ENCODE results near the gene ZNF512B. TPM values are rescaled to one million over a fixed set of nuclear protein-coding genes. Genes with fewer than 3 reads are reported as not detected.
"Not testable (repeated sequence)": the region's sequence is repeated elsewhere in the genome, so short reads cannot be mapped to it uniquely, and the experiment has no call there.

ZNF512B gene
- total RNA-seq, 1 donor from 2014 or later = 34.0 TPM

DNA sequence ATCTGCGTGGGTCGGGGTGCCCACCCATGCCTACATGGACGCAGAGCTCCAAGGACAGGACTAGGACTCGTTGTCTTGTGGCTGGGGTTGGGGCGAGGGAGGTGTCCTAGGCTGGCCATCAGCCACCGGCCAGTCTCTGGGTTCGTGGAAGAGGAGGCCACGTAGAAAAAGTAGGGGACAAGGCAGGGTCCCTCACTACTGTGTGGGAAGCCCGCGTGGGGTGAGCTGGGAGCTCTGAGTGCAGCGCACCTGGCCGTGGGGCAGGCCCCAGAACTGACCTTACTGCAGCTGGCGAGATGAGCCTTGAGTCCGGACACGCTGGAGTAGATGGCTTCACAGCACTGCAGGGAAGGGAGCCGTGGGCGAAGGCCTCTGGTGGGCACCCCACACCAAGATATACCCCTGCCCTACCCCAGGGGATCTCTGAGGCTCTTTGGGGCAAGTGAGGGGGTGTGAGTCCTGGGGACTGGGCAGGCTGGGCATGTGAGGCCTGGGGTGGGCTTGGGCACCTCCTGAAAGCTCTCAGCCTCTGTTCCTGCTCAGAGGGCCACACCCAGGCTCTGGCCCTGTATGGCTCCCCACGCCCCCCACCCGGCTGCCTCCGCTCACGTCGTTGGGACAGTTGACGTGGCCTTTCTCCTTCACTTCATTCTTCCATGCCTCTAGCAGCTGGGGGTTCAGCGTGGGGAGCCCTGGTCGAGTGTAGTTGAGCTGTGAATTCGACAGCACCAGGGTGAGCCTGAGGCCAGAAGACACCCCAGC lies 7.9 kb downstream of the ZNF512B start:
- peaks cover 2% of the 10 kb centered on the region for H3K36me3 Mint-ChIP-seq (ENCODE audit: low read depth)
- no peaks in the 10 kb centered on the region for H3K27me3 Mint-ChIP-seq (ENCODE audit: low read depth)
- no peak for DNase-seq (ENCODE audit: low read depth, low spot score)
- no peak overlapping the region for H3K27ac Mint-ChIP-seq (ENCODE audit: unreplicated experiment)
- peak overlapping the region; percentile 19 for H3K4me3 Mint-ChIP-seq
- H3K9me3 Mint-ChIP-seq = no peaks in the 10 kb centered on the region
- TF ChIP-seq, protein P1, sequence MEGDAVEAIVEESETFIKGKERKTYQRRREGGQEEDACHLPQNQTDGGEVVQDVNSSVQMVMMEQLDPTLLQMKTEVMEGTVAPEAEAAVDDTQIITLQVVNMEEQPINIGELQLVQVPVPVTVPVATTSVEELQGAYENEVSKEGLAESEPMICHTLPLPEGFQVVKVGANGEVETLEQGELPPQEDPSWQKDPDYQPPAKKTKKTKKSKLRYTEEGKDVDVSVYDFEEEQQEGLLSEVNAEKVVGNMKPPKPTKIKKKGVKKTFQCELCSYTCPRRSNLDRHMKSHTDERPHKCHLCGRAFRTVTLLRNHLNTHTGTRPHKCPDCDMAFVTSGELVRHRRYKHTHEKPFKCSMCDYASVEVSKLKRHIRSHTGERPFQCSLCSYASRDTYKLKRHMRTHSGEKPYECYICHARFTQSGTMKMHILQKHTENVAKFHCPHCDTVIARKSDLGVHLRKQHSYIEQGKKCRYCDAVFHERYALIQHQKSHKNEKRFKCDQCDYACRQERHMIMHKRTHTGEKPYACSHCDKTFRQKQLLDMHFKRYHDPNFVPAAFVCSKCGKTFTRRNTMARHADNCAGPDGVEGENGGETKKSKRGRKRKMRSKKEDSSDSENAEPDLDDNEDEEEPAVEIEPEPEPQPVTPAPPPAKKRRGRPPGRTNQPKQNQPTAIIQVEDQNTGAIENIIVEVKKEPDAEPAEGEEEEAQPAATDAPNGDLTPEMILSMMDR (conservative IDR thresholded peaks at IDR 0.05) = no peak
- H3K4me1 Mint-ChIP-seq = no peaks in the 10 kb centered on the region

GRCh38 chr20:63960654-63961621 lies 8.8 kb downstream of the ZNF512B start:
- H3K9me3 Mint-ChIP-seq; H3K4me1 Mint-ChIP-seq; DNase-seq (ENCODE audit: low read depth, low spot score); H3K36me3 Mint-ChIP-seq (ENCODE audit: low read depth); H3K27me3 Mint-ChIP-seq (ENCODE audit: low read depth); H3K27ac Mint-ChIP-seq (ENCODE audit: unreplicated experiment): not testable (repeated sequence)
- peak overlapping the region; percentile 19 for H3K4me3 Mint-ChIP-seq

- no peak overlapping the region for H3K27ac Mint-ChIP-seq (ENCODE audit: unreplicated experiment)
- TF ChIP-seq, protein P1 (conservative IDR thresholded peaks at IDR 0.05) = no peak
- H3K36me3 Mint-ChIP-seq (ENCODE audit: low read depth) = no peaks in the 10 kb centered on the region
- no peaks in the 10 kb centered on the region for H3K9me3 Mint-ChIP-seq
- H3K4me3 Mint-ChIP-seq = peak overlapping the region; percentile 49
- no peaks in the 10 kb centered on the region for H3K27me3 Mint-ChIP-seq (ENCODE audit: low read depth)
- no peak for DNase-seq (ENCODE audit: low read depth, low spot score)
- H3K4me1 Mint-ChIP-seq = peaks cover 4% of the 10 kb centered on the region
Observed at GRCh38 chr20:63959699-63960075, 10.0 kb downstream of the ZNF512B start.

GRCh38 chr20:63958964-63959698 lies 10.6 kb downstream of the ZNF512B start:
- TF ChIP-seq, protein P1 (conservative IDR thresholded peaks at IDR 0.05) = no peak
- DNase-seq (ENCODE audit: low read depth, low spot score) = no peak
- no peaks in the 10 kb centered on the region for H3K9me3 Mint-ChIP-seq
- no peaks in the 10 kb centered on the region for H3K36me3 Mint-ChIP-seq (ENCODE audit: low read depth)
- no peaks in the 10 kb centered on the region for H3K27me3 Mint-ChIP-seq (ENCODE audit: low read depth)
- peaks cover 10% of the 10 kb centered on the region for H3K4me1 Mint-ChIP-seq
- H3K4me3 Mint-ChIP-seq = no peak overlapping the region
- H3K27ac Mint-ChIP-seq (ENCODE audit: unreplicated experiment) = no peak overlapping the region

GRCh38 chr20:63958471-63958870 lies 11.3 kb downstream of the ZNF512B start:
- TF ChIP-seq, protein P1 (conservative IDR thresholded peaks at IDR 0.05) = no peak
- Mint-ChIP-seq H3K9me3 (no peaks in the 10 kb centered on the region), H3K36me3 (ENCODE audit: low read depth) (no peaks in the 10 kb centered on the region), H3K27ac (ENCODE audit: unreplicated experiment) (no peak overlapping the region), H3K27me3 (ENCODE audit: low read depth) (no peaks in the 10 kb centered on the region), H3K4me3 (peak overlapping the region; percentile 73), H3K4me1 (peaks cover 17% of the 10 kb centered on the region)
- no peak for DNase-seq (ENCODE audit: low read depth, low spot score)

Data from neural crest cell (in vitro differentiated cells).